ENCODE data around the gene CENPVL1.
"Not testable (repeated sequence)": the region's sequence is repeated elsewhere in the genome, so short reads cannot be mapped to it uniquely, and the experiment has no call there.

The CENPVL1 gene

GRCh38 chrX:51710277-51711164 is at the start of gene CENPVL1:
CENPVL1 (plus strand) TSS chrX:51710512; CDS start chrX:51710512, 0 bp downstream.
- not testable (repeated sequence) for DNase-seq

- DNase-seq: no peak
Measured at GRCh38 chrX:51665981-51666380, 44.3 kb upstream of the CENPVL1 start.

- DNase-seq: not testable (repeated sequence)
Measured at GRCh38 chrX:51679689-51680433, 30.5 kb upstream of the CENPVL1 start.

DNA sequence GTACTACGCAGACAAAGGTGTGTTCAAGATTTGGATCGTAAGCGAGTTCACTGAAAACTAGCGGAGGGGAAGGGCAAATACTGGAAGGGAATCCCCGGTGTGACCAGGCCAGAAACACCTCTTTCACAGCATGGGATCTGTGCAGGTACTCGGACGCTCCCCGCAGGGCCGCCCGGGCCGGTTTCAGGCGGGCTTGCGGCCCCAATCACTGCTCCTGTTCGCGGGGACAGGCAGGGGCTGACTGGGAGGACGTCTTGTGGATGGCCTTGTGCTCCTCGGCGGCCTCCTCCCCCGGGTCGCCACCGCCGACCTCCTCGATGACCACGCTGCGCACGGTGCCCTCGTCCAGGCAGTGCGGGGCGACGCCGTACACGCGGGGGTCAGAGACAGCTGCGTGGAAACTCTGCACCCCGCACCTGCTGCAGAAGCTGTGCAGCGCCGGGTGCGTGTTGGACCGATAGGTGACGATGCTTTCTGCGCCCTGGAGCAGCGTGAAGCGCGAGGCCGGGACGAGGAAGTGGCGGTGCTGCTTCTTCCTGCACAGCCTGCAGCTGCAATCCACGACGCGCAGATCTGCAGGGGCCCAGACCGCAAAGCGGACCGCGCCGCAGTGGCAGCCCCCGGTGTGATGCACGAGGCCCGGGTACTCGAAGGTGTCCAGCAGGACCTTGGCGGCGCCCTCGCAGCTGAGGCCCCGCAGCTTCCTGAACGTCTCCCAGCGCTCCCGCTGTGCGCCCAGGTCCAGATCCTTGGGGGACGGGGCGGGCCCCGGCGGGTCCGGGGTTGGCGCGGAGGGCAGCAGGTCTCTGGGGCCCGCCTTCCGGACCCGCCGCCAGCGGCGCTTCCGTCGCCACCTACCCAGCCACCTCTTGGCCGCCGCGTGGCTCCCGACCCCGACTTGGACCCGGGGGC is 28.2 kb upstream of the CENPVL1 start:
- DNase-seq: not testable (repeated sequence)

- not testable (repeated sequence) for DNase-seq
Measured at GRCh38 chrX:51682720-51683062, 27.6 kb upstream of the CENPVL1 start, which contains the start of gene CENPVL2. CENPVL2 (minus strand) TSS chrX:51682831; CDS start chrX:51682831, 0 bp downstream.

DNA sequence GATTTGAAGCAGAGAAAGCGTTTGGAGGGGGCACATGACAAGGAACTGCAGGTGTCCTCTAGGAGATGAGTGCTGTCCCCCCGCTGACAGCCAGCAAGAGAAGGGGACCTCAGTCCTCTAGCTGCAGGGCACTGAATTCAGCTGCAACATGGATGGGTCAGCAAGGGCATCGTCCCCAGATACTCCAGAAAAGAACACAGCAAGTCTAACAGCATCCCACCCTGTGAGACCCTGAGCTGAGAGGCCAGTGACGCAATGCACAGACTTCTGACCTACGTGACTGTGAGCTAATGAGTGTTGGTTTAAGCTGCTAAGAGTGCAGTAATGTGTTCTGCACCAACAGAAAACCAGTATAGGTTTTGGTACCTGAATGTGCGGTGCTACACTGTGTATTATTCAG is 16.1 kb upstream of the CENPVL1 start:
- no peak for DNase-seq

GRCh38 chrX:51697397-51697796 is 12.9 kb upstream of the CENPVL1 start:
- DNase-seq: no peak

DNA sequence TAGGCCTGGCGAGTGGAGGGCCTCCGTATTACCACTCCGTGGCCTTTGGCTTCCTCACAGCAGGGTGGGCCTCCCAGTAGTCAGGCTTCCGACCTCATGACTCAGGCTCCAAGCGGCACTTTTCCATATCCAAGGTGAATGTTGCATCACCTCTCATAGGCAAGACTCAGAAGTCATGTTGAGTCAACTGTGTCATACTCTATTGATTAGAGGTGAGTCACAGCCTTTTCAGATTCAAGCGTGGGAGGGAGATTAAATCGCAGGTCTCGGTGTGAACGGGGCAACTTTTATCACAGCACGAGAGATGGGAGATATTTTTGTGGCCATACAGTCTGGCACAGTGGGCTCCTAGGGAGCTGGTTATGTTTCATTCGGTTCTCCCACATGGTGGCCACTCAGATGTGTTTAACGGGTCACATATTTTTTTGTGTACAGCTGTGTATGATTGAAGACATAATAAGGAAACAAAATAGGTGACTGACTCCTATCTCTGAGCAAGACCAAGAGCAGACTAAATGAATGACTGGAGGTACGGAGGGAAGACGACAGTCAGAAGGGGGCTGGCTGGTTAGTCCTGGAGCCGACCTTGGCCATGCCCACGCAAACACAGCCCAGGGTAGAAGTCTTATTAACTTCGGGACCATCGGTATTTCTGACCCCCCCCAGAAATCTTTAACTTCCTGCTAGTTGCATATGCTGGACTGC is 2.8 kb downstream of the CENPVL1 start:
- DNase-seq: not testable (repeated sequence)

- no peak for DNase-seq
Measured at GRCh38 chrX:51728202-51728601, 17.9 kb downstream of the CENPVL1 start.

DNA sequence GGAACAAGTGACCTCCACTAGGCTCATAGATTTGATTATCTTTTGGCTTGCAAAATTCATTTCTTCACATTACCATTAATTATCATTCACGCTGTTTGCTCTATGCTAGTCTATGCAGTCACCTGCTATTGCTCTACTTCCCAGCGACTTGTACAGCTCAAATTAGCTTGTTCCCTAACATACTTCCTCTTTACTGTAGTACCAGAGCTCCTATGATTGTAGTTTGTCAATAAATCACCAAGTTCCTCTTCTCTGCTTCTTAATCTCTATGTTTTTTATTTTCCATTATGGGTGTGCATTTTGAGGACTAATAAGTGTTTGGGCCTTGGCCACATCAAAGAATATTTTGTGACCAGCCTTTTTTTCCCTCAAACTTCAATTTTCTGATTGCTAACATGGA is 26.8 kb downstream of the CENPVL1 start:
- DNase-seq: no peak

DNA sequence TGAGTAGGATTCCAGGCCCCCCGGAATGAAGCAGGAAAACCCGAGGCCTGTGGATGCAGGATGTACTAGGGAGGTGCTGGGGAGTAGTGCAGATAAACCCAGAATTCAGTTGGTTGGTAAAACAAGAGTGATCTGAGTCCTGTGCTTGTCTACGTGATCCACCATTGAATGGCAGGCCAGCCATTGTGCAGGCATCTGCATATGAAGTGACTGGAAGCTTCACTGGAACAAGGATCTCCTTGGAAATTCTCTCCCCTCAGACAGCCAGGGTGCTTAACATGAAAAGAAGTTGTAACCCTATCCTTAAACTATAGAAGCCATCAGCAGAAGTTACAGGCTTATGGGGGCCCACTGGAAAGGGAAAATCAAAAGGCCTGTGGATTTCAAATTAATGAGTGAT is 32.3 kb downstream of the CENPVL1 start:
- DNase-seq: no peak

GRCh38 chrX:51743179-51743957 is 33.1 kb downstream of the CENPVL1 start, which contains the start of gene GSPT2:
GSPT2 (plus strand) TSS chrX:51743442; CDS start chrX:51743627, 185 bp downstream.
- DNase-seq: peak; percentile 76

DNA sequence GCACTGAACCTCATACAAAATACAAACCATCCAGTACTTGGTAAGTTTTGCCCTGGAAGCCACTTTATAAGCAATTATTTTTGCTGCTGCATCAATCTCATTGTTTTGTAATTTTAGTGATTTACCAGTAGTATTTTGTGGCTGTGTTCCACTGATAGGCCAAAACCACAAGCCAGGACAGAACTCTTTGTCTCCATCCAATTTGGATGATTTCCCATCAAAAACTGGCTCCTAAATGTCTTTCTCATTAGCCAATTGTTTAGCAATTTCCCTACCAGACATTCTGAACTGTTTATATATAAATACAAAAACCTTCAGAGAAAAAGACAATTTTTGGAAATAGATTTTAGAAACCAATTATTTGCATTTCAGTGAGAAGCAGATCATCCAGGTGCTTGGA is 37.4 kb downstream of the CENPVL1 start:
- DNase-seq: no peak

- DNase-seq: no peak
Measured at GRCh38 chrX:51759055-51759839, 48.9 kb downstream of the CENPVL1 start.

GRCh38 chrX:51760657-51761056 is 50.3 kb downstream of the CENPVL1 start:
- DNase-seq: no peak
